HEK293 (cell line): ENCODE data around the gene TSHZ3.

Source experiments
- HOXA7 ChIP-seq: sonication (generic); formaldehyde crosslinking; IDR thresholded peaks from 2 replicates; pipeline ENCODE4 v1.8.1; 2022; ENCODE audit warnings: missing genetic modification reagents, borderline replicate concordance
- KLF16 ChIP-seq: fragments of 450-650 bp; formaldehyde crosslinking; IDR thresholded peaks from 2 replicates; pipeline ENCODE4 v1.5.1; 2017; ENCODE audit warnings: missing biosample characterization, missing genetic modification characterization
- RBAK ChIP-seq: fragments of 450-650 bp; formaldehyde crosslinking; IDR thresholded peaks from 2 replicates; pipeline ENCODE4 v1.5.1; 2016; ENCODE audit warnings: missing biosample characterization, missing genetic modification characterization
- ZNF157 ChIP-seq: fragments of 450-650 bp; formaldehyde crosslinking; IDR thresholded peaks from 2 replicates; pipeline ENCODE4 v1.5.1; 2016; ENCODE audit warnings: missing biosample characterization, missing genetic modification characterization
- ZNF221 ChIP-seq: fragments of 450-650 bp; formaldehyde crosslinking; IDR thresholded peaks from 2 replicates; pipeline ENCODE4 v1.5.1; 2017; ENCODE audit warnings: missing biosample characterization, missing genetic modification characterization, borderline replicate concordance
- ZNF239 ChIP-seq: fragments of 450-650 bp; formaldehyde crosslinking; IDR thresholded peaks from 2 replicates; pipeline ENCODE4 v1.5.1; 2016; ENCODE audit warnings: missing biosample characterization, missing genetic modification characterization
- ZNF302 ChIP-seq: fragments of 450-650 bp; formaldehyde crosslinking; IDR thresholded peaks from 2 replicates; pipeline ENCODE4 v1.5.1; 2016; ENCODE audit warnings: missing biosample characterization, missing genetic modification characterization, low read depth
- ZNF529 ChIP-seq: fragments of 450-650 bp; formaldehyde crosslinking; IDR thresholded peaks from 2 replicates; pipeline ENCODE4 v1.5.1; 2017; ENCODE audit warnings: missing genetic modification characterization, missing biosample characterization; ENCODE audit not compliant: insufficient replicate concordance
- ZSCAN16 ChIP-seq: fragments of 450-650 bp; formaldehyde crosslinking; IDR thresholded peaks from 2 replicates; pipeline ENCODE4 v1.5.1; 2016; ENCODE audit warnings: missing biosample characterization, missing genetic modification characterization
- TF ChIP-seq, protein P1 (sequence below): IDR thresholded peaks from 2 replicates; pipeline ENCODE4 v1.6.1; 2011; ENCODE audit warnings: mild to moderate bottlenecking, low read depth, low read length, borderline replicate concordance
- TF ChIP-seq, protein P2 (sequence below): fragments of 450-650 bp; formaldehyde crosslinking; IDR thresholded peaks from 2 replicates; pipeline ENCODE4 v1.5.1; 2016; ENCODE audit warnings: missing biosample characterization, missing genetic modification characterization
- TF ChIP-seq, protein P3 (sequence below): fragments of 450-650 bp; formaldehyde crosslinking; IDR thresholded peaks from 2 replicates; pipeline ENCODE4 v1.5.1; 2016; ENCODE audit warnings: missing biosample characterization, missing genetic modification characterization, low read depth
- TF ChIP-seq, protein P4 (sequence below): fragments of 450-650 bp; formaldehyde crosslinking; IDR thresholded peaks from 2 replicates; pipeline ENCODE4 v1.5.1; 2016; ENCODE audit warnings: missing biosample characterization, missing genetic modification characterization
- TF ChIP-seq, protein P5 (sequence below): sonication (generic); formaldehyde crosslinking; IDR thresholded peaks from 2 replicates; pipeline ENCODE4 v1.8.1; 2022; ENCODE audit warnings: mild to moderate bottlenecking, moderate library complexity, missing genetic modification reagents

DNA sequence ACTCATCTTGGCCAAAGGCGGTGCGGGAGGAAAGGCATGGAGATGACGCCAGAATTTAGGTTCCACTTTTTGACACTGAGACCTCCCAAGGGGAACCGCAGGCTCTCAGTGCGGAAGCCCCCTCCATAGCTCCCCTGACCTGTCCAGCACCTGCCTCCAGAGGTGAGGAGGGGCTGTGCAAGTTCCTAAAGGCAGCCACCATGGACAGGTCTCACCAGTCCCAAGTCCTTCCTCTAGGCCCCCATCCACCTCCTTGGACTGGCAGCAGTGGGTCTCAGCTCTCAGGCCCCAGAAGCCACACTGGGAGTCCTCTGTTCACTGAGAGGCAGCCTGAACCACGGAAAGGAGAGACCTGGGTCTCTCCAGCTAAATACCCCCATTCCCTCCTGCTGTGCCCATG, 31.6 kb upstream of the TSHZ3 start:
- no peak for TF ChIP-seq KLF16 (tag by site-specific recombination)
- no peak for TF ChIP-seq ZSCAN16 (tag by site-specific recombination)
- no peak for TF ChIP-seq RBAK (tag by site-specific recombination)
- TF ChIP-seq, protein P1, sequence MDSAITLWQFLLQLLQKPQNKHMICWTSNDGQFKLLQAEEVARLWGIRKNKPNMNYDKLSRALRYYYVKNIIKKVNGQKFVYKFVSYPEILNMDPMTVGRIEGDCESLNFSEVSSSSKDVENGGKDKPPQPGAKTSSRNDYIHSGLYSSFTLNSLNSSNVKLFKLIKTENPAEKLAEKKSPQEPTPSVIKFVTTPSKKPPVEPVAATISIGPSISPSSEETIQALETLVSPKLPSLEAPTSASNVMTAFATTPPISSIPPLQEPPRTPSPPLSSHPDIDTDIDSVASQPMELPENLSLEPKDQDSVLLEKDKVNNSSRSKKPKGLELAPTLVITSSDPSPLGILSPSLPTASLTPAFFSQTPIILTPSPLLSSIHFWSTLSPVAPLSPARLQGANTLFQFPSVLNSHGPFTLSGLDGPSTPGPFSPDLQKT, result no peak
- no peak for TF ChIP-seq HOXA7 (CRISPR knock-in tag)
- TF ChIP-seq, protein P2, sequence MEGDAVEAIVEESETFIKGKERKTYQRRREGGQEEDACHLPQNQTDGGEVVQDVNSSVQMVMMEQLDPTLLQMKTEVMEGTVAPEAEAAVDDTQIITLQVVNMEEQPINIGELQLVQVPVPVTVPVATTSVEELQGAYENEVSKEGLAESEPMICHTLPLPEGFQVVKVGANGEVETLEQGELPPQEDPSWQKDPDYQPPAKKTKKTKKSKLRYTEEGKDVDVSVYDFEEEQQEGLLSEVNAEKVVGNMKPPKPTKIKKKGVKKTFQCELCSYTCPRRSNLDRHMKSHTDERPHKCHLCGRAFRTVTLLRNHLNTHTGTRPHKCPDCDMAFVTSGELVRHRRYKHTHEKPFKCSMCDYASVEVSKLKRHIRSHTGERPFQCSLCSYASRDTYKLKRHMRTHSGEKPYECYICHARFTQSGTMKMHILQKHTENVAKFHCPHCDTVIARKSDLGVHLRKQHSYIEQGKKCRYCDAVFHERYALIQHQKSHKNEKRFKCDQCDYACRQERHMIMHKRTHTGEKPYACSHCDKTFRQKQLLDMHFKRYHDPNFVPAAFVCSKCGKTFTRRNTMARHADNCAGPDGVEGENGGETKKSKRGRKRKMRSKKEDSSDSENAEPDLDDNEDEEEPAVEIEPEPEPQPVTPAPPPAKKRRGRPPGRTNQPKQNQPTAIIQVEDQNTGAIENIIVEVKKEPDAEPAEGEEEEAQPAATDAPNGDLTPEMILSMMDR (tag by site-specific recombination), result no peak
- TF ChIP-seq, protein P3, sequence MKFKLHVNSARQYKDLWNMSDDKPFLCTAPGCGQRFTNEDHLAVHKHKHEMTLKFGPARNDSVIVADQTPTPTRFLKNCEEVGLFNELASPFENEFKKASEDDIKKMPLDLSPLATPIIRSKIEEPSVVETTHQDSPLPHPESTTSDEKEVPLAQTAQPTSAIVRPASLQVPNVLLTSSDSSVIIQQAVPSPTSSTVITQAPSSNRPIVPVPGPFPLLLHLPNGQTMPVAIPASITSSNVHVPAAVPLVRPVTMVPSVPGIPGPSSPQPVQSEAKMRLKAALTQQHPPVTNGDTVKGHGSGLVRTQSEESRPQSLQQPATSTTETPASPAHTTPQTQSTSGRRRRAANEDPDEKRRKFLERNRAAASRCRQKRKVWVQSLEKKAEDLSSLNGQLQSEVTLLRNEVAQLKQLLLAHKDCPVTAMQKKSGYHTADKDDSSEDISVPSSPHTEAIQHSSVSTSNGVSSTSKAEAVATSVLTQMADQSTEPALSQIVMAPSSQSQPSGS, result no peak
- TF ChIP-seq, protein P4, sequence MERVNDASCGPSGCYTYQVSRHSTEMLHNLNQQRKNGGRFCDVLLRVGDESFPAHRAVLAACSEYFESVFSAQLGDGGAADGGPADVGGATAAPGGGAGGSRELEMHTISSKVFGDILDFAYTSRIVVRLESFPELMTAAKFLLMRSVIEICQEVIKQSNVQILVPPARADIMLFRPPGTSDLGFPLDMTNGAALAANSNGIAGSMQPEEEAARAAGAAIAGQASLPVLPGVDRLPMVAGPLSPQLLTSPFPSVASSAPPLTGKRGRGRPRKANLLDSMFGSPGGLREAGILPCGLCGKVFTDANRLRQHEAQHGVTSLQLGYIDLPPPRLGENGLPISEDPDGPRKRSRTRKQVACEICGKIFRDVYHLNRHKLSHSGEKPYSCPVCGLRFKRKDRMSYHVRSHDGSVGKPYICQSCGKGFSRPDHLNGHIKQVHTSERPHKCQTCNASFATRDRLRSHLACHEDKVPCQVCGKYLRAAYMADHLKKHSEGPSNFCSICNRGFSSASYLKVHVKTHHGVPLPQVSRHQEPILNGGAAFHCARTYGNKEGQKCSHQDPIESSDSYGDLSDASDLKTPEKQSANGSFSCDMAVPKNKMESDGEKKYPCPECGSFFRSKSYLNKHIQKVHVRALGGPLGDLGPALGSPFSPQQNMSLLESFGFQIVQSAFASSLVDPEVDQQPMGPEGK (tag by site-specific recombination), result no peak
- no peak for TF ChIP-seq ZNF529 (tag by site-specific recombination)
- no peak for TF ChIP-seq ZNF157 (tag by site-specific recombination)
- TF ChIP-seq, protein P5, sequence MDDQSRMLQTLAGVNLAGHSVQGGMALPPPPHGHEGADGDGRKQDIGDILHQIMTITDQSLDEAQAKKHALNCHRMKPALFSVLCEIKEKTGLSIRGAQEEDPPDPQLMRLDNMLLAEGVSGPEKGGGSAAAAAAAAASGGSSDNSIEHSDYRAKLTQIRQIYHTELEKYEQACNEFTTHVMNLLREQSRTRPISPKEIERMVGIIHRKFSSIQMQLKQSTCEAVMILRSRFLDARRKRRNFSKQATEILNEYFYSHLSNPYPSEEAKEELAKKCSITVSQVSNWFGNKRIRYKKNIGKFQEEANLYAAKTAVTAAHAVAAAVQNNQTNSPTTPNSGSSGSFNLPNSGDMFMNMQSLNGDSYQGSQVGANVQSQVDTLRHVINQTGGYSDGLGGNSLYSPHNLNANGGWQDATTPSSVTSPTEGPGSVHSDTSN (CRISPR knock-in tag), result no peak
- no peak for TF ChIP-seq ZNF239 (tag by site-specific recombination)
- TF ChIP-seq ZNF221 (tag by site-specific recombination), result no peak
- TF ChIP-seq ZNF302 (tag by site-specific recombination), result no peak
